Left lung (tissue), 10 donors: ENCODE measurements around the gene TIAM2. TPM values are rescaled to one million over a fixed set of nuclear protein-coding genes. Genes with fewer than 3 reads are reported as not detected.
A peak's percentile ranks its signal among the peaks of the same experiment; 100 is the strongest.
"Not testable (repeated sequence)": the region's sequence is repeated elsewhere in the genome, so short reads cannot be mapped to it uniquely, and the experiment has no call there.

Experiments
- ATAC-seq: fragments of 200-7000 bp; cut with Tn5 transposase; one replicate; pipeline ENCODE4 v1.9.1; 2020; ENCODE audit warnings: moderate library complexity
- DNase-seq, 4 donors: peaks; one replicate each; pipeline ENCODE4 v3.0.0-alpha.2; 2013 to 2020
- H3K27ac ChIP-seq, 2 donors: fragments of 200-600 bp; sonication (generic) in 1 of 2; one replicate each; pipeline versions ENCODE4 v1.5.0 to v1.8.0; 2020 to 2021
- H3K27me3 ChIP-seq, 2 donors: fragments of 200-600 bp; sonication (generic) in 1 of 2; one replicate each; pipeline versions ENCODE4 v1.5.0 to v1.8.0; 2020 to 2021
- H3K36me3 ChIP-seq, 2 donors: fragments of 200-600 bp; sonication (generic) in 1 of 2; one replicate each; pipeline versions ENCODE4 v1.5.0 to v1.8.0; 2020 to 2021
- H3K4me1 ChIP-seq, 2 donors: fragments of 200-600 bp; one replicate each; pipeline ENCODE4 v1.8.0; 2021
- H3K4me3 ChIP-seq, 2 donors: fragments of 200-600 bp; sonication (generic) in 1 of 2; one replicate each; pipeline versions ENCODE4 v1.5.0 to v1.8.0; 2020 to 2021; ENCODE audit warnings: mild to moderate bottlenecking in 1 of 2
- H3K9me3 ChIP-seq, 2 donors: fragments of 200-600 bp; sonication (generic) in 1 of 2; one replicate each; pipeline versions ENCODE4 v1.5.0 to v1.8.0; 2020 to 2021
- intact Hi-C, 2 donors: fragments of 100-400 bp; cut with DNase I; formaldehyde crosslinking; loops; one replicate each; pipeline versions ENCODE4 v1.11.2 to v1.14.2; 2022
- polyA plus RNA-seq, 6 donors: library from polyadenylated mRNA; unstranded; fragments of 120-200 nt; gene quantifications; one replicate each; pipeline ENCODE4 v1.2.1, GENCODE V29; 2013; ENCODE audit not compliant: insufficient read length in 6 of 6
- total RNA-seq, 2 donors: library from RNA; stranded (reverse); fragmentation: NEBNext Ultra II Directional; extraction: Animal tissue kit (Norgen Biotek cat#: 25700); gene quantifications; one replicate each; pipeline ENCODE4 v1.2.1, GENCODE V29; 2021
- TF ChIP-seq, protein P1 (sequence below), 2 donors: fragments of 200-600 bp; sonication (generic) in 1 of 2; IDR thresholded peaks; one replicate each; pipeline versions ENCODE4 v1.5.0 to v1.8.0; 2021; ENCODE audit warnings: antibody characterized with exemption in 2 of 2
- donor health status: DM: no; HTN: yes; CAD: no.
- donor health status: DM: no; HTN: no; CAD: no.

The TIAM2 gene
- total and polyA plus RNA-seq, 8 donors = 6.9 to 25.0 (median 20.6) TPM

DNA sequence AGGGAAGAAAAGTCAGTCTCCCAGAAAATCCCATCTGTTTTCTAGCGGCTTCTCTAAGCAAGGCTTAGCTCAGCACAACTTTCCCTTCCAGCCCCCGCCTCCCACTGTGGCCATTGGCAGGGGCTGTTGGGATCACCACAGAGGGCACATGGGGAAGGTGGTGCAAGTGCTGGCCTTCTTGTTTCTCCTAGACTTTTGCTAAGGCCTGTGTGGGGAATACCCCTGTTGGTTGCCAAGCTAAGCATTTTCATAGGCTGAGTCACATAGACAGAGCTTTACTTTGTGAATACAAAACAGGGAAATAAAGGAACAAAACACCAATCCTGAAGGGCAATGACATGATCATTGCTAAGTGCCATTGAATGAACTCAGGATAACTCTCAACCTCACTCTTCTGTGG is 32.4 kb upstream of the TIAM2 start:
- TF ChIP-seq, protein P1, sequence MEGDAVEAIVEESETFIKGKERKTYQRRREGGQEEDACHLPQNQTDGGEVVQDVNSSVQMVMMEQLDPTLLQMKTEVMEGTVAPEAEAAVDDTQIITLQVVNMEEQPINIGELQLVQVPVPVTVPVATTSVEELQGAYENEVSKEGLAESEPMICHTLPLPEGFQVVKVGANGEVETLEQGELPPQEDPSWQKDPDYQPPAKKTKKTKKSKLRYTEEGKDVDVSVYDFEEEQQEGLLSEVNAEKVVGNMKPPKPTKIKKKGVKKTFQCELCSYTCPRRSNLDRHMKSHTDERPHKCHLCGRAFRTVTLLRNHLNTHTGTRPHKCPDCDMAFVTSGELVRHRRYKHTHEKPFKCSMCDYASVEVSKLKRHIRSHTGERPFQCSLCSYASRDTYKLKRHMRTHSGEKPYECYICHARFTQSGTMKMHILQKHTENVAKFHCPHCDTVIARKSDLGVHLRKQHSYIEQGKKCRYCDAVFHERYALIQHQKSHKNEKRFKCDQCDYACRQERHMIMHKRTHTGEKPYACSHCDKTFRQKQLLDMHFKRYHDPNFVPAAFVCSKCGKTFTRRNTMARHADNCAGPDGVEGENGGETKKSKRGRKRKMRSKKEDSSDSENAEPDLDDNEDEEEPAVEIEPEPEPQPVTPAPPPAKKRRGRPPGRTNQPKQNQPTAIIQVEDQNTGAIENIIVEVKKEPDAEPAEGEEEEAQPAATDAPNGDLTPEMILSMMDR (IDR thresholded peaks at IDR 0.05) = no peak
- ATAC-seq (peak; percentile 80), DNase-seq (peak in 1 of 4 donors; percentile 39)
- no peaks in the 10 kb centered on the region for H3K9me3 ChIP-seq
- H3K36me3 ChIP-seq = peaks cover 0 to 13% of the 10 kb centered on the region in 2 donors
- intact Hi-C loops = no loop called here
- H3K4me3 ChIP-seq = no peak overlapping the region
- peak overlapping the region in 1 of 2 donors; percentile 1 for H3K27ac ChIP-seq
- H3K27me3 ChIP-seq = no peaks in the 10 kb centered on the region
- H3K4me1 ChIP-seq = no peaks in the 10 kb centered on the region

DNA sequence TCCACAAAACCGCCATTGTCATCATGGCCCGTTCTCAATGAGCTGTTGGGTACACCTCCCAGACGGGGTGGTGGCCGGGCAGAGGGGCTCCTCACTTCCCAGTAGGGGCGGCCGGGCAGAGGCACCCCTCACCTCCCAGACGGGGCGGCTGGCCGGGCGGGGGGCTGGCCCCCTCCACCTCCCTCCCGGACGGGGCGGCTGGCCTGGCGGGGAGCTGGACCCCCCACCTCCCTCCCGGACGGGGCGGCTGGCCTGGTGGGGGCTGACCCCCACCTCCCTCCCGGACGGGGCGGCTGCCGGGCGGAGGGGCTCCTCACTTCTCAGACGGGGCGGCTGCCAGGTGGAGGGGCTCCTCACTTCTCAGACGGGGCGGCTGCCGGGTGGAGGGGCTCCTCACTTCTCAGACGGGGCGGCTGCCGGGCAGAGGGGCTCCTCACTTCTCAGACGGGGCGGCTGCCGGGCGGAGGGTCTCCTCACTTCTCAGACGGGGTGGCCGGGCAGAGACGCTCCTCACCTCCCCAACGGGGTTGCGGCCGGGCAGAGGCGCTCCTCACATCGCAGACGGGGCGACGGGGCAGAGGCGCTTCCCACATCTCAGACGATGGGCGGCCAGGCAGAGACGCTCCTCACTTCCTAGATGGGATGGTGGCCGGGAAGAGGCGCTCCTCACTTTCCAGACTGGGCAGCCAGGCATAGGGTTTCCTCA is 28.9 kb upstream of the TIAM2 start:
- DNase-seq, H3K9me3 ChIP-seq, H3K27me3 ChIP-seq, H3K27ac ChIP-seq, intact Hi-C loops, ATAC-seq, H3K36me3 ChIP-seq, H3K4me1 ChIP-seq, H3K4me3 ChIP-seq: not testable (repeated sequence)

DNA sequence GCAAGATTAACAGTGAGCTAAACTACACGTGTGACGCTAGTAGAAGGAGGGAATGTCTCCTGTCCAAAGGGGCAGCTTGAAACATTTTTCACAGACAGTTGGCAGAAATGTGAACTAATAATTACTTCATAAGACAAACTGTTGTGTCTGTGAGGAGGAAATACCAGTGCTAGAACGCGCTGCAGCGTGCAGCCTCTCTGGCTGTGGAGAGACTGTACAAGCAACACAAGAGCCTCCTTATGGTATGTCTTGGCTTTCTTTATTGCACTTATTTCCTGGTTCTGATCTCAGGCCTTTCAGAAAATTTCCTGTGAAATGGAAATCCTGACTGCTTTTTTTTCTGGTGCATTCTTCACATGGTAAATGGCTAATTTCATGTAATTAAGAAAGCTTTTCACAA is 25.3 kb upstream of the TIAM2 start:
- Histone ChIP-seq H3K27me3 (no peaks in the 10 kb centered on the region), H3K4me3 (no peak overlapping the region), H3K36me3 (no peaks in the 10 kb centered on the region), H3K4me1 (no peaks in the 10 kb centered on the region), H3K9me3 (no peaks in the 10 kb centered on the region), H3K27ac (no peak overlapping the region)
- ATAC-seq = peak; percentile 90
- TF ChIP-seq, protein P1 (IDR thresholded peaks at IDR 0.05) = no peak
- intact Hi-C loops = no loop called here
- DNase-seq = peak in 3 of 4 donors; percentile 20 to 43 (median 40)

DNA sequence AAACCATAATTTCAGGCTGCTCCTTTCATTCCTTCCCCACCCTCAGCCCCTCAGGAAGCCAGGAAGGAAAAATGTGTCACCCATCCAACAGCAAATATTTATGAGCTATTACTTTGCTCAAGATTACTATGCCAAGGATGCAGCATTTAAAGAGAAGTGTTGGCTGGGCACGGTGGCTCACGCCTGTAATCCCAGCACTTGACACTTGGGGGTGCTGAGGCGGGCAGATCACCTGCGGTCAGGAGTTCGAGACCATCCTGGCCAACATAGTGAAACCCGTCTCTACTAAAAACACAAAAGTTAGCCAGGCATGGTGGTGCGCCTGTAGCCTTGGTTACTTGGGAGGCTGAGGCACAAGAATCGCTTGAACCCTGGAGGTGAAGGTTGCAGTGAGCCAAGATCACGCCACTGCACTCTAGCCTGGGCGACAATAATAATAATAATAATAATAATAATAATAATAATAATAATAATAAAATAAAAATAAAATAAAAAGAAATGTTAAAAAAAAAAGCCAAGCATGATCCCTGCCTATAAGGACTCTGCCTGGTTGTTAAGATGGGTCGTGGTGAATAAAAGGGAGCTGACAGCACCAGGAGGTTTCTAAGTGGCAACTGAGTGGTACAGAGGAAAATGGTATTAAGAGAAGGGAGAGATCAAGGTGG is 20.5 kb upstream of the TIAM2 start:
- TF ChIP-seq, protein P1 (IDR thresholded peaks at IDR 0.05) = no peak
- no peak overlapping the region for H3K27ac ChIP-seq
- ATAC-seq = no peak
- no peak overlapping the region for H3K4me3 ChIP-seq
- no peaks in the 10 kb centered on the region for H3K9me3 ChIP-seq
- no peaks in the 10 kb centered on the region for H3K4me1 ChIP-seq
- H3K36me3 ChIP-seq = no peaks in the 10 kb centered on the region
- intact Hi-C loops = no loop called here
- H3K27me3 ChIP-seq = no peaks in the 10 kb centered on the region
- no peak for DNase-seq

DNA sequence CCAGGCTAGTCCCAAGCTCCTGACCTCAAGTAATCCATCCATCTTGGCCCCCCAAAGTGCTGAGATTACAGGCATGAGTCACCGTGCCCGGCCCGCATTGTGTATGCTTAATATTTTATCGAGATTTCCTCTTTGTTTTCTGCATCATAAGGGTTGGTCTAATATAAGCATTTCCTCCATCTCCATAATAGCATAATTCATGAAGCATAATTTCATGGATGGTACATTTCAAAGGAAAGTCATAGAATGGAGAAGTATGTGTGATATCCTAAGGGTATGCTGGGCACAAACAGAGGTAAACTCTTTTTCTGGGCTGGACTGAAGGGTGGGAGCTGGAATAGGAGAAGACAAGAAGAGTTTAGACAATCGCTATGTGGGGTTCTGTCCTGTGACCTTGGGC is 17.5 kb upstream of the TIAM2 start:
- no peak for DNase-seq
- Histone ChIP-seq H3K36me3 (no peaks in the 10 kb centered on the region), H3K4me1 (no peaks in the 10 kb centered on the region), H3K27ac (no peak overlapping the region), H3K27me3 (no peaks in the 10 kb centered on the region), H3K9me3 (no peaks in the 10 kb centered on the region), H3K4me3 (no peak overlapping the region)
- no peak for ATAC-seq
- intact Hi-C loops = no loop called here
- TF ChIP-seq, protein P1 (IDR thresholded peaks at IDR 0.05) = no peak
